Keratinocyte (primary cell): ENCODE measurements around the gene MMGT1.

ENCODE experiments used
- EZH2 ChIP-seq: IDR thresholded peaks from one replicate; pipeline ENCODE4 v1.6.1; 2012; ENCODE audit warnings: inconsistent platforms, mild to moderate bottlenecking, low read length, moderate library complexity
- TF ChIP-seq, protein P1 (sequence below), 3 experiments: IDR thresholded peaks in 1 of 3; conservative IDR thresholded peaks in 1 of 3; optimal IDR thresholded peaks in 1 of 3; 2 replicates in 2 of 3; 3 replicates in 1 of 3; pipeline versions ENCODE3 to v1.5.1; 2011; ENCODE audit warnings: low read length in 3 of 3, mild to moderate bottlenecking in 3 of 3, moderate library complexity in 2 of 3, control low read depth in 1 of 3, inconsistent platforms in 1 of 3; ENCODE audit not compliant: insufficient read depth in 2 of 3; ENCODE audit errors: extremely low read depth in 1 of 3

DNA sequence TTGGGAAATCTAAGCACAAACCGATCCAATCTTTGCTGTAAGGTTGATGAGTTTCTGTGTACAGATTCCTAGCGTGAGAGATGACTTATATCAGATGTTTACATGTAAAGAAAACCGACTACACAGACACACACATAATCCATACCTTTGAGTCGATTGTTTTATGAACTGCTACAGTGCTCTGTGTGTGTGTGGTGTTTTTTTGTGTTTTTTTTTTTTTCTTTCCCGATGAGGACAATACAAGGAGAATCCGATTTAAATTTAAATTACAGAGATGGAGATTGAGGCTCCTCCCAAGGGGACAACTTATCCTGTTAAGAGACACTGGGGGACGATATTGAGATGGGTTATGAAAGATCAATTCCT is 11.0 kb upstream of the MMGT1 start:
- TF ChIP-seq, protein P1, sequence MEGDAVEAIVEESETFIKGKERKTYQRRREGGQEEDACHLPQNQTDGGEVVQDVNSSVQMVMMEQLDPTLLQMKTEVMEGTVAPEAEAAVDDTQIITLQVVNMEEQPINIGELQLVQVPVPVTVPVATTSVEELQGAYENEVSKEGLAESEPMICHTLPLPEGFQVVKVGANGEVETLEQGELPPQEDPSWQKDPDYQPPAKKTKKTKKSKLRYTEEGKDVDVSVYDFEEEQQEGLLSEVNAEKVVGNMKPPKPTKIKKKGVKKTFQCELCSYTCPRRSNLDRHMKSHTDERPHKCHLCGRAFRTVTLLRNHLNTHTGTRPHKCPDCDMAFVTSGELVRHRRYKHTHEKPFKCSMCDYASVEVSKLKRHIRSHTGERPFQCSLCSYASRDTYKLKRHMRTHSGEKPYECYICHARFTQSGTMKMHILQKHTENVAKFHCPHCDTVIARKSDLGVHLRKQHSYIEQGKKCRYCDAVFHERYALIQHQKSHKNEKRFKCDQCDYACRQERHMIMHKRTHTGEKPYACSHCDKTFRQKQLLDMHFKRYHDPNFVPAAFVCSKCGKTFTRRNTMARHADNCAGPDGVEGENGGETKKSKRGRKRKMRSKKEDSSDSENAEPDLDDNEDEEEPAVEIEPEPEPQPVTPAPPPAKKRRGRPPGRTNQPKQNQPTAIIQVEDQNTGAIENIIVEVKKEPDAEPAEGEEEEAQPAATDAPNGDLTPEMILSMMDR (optimal IDR thresholded peaks at IDR 0.05 in 1 of 3, IDR thresholded peaks at IDR 0.05 in 1 of 3, conservative IDR thresholded peaks at IDR 0.05 in 1 of 3; ENCODE audit: extremely low read depth in 1 of 3, insufficient read depth in 2 of 3, low read length in 3 of 3) = no peak
- TF ChIP-seq EZH2 = no peak
